Smooth muscle cell (in vitro differentiated cells): ENCODE results near the gene CDK5RAP2. TPM values are rescaled to one million over a fixed set of nuclear protein-coding genes. Genes with fewer than 3 reads are reported as not detected.

Experiments used
- DNase-seq: peaks from one replicate; lab custom pipeline; 2025; ENCODE audit not compliant: unreplicated experiment; lab: John Stamatoyannopoulos, UW
- H2AFZ ChIP-seq: fragments of 200-600 bp; sonication (generic); 2 replicates; pipeline ENCODE4 v1.6.0; 2016; ENCODE audit warnings: antibody characterized with exemption, low read depth, mild to moderate bottlenecking
- H3F3A ChIP-seq: fragments of 200-600 bp; sonication (generic); 2 replicates; pipeline ENCODE4 v1.6.0; 2017; ENCODE audit warnings: antibody characterized with exemption, low read depth
- H3K27ac ChIP-seq: fragments of 200-600 bp; sonication (generic); 2 replicates; pipeline ENCODE4 v1.5.1; 2016; ENCODE audit warnings: low read depth, mild to moderate bottlenecking
- H3K27me3 ChIP-seq: fragments of 200-600 bp; sonication (generic); 2 replicates; pipeline ENCODE4 v1.6.1; 2016; ENCODE audit warnings: low read depth, mild to moderate bottlenecking
- H3K36me3 ChIP-seq: fragments of 200-600 bp; sonication (generic); 2 replicates; pipeline ENCODE4 v1.5.1; 2016; ENCODE audit warnings: low read depth
- H3K4me1 ChIP-seq: fragments of 200-600 bp; sonication (generic); 2 replicates; pipeline ENCODE4 v1.5.1; 2016; ENCODE audit warnings: low read depth
- H3K4me2 ChIP-seq: fragments of 200-600 bp; sonication (generic); 2 replicates; pipeline ENCODE4 v1.6.0; 2016; ENCODE audit warnings: mild to moderate bottlenecking
- H3K4me3 ChIP-seq: fragments of 200-600 bp; sonication (generic); 2 replicates; pipeline ENCODE4 v1.5.1; 2016; ENCODE audit warnings: mild to moderate bottlenecking
- H3K79me2 ChIP-seq: fragments of 200-600 bp; sonication (generic); 2 replicates; pipeline ENCODE4 v1.6.0; 2016; ENCODE audit warnings: low read depth, mild to moderate bottlenecking
- H3K9ac ChIP-seq: fragments of 200-600 bp; sonication (generic); 2 replicates; pipeline ENCODE4 v1.6.0; 2016; ENCODE audit warnings: low read depth
- H3K9me3 ChIP-seq: fragments of 200-600 bp; sonication (generic); replicated peaks from 2 replicates; pipeline ENCODE4 v1.5.1; 2016; ENCODE audit warnings: low read depth
- H4K20me1 ChIP-seq: fragments of 200-600 bp; sonication (generic); 2 replicates; pipeline ENCODE4 v1.6.0; 2016; ENCODE audit warnings: low read depth
- WGBS: methylation state at CpG from one replicate; pipeline ENCODE4 v1.1.7; 2016; ENCODE audit warnings: low lambda C conversion rate; 5-methylcytosine and 5-hydroxymethylcytosine counted together
- polyA plus RNA-seq: library from polyadenylated mRNA; unstranded; fragments of >200 nt; fragmentation: Nextera tagmentation; extraction: Ambion mirVana; gene quantifications from 2 replicates; pipeline ENCODE4 v1.2.1, GENCODE V29; 2016
- total RNA-seq: library from RNA; depleted of rRNA; stranded (reverse); fragments of >200 nt; gene quantifications from 2 replicates; pipeline ENCODE4 v1.2.3, GENCODE V29; 2014
- TF ChIP-seq, protein P1 (sequence below): fragments of 200-600 bp; sonication (generic); IDR thresholded peaks from 2 replicates; pipeline ENCODE4 v1.5.1; 2017; ENCODE audit warnings: borderline replicate concordance, mild to moderate bottlenecking, antibody characterized with exemption; ENCODE audit not compliant: insufficient read depth, poor library complexity, severe bottlenecking

The CDK5RAP2 gene
- total and polyA plus RNA-seq, 2 experiments from 2014 or later: 33.7 to 38.3 TPM

DNA sequence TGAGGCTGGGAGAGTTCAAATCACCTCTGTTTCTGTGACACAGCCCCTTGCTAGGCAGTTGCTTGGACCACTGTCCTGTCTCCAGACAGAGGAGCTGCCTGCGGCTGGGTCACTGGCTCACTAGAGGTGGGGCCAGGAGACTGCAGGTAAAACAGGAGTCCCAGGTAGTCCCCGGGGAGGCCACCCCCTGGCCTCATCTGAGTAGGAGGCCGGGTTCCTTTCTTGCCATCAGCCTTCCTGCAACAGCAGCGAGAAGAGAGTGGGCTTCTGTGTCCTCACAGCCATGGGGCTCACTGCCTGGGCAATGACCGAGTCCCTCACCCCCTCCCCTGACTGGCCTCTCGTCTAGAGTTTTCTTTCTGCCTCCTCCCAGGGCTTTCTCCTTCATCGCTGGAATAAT is 197.5 kb downstream of the CDK5RAP2 start:
- H4K20me1 ChIP-seq: no peaks in the 10 kb centered on the region
- H3K9ac ChIP-seq: no peak overlapping the region
- no peak overlapping the region for H3K4me2 ChIP-seq
- no peak overlapping the region for H3K27ac ChIP-seq
- 96% methylated on average over 7 of the region's 7 CpGs for WGBS
- TF ChIP-seq, protein P1, sequence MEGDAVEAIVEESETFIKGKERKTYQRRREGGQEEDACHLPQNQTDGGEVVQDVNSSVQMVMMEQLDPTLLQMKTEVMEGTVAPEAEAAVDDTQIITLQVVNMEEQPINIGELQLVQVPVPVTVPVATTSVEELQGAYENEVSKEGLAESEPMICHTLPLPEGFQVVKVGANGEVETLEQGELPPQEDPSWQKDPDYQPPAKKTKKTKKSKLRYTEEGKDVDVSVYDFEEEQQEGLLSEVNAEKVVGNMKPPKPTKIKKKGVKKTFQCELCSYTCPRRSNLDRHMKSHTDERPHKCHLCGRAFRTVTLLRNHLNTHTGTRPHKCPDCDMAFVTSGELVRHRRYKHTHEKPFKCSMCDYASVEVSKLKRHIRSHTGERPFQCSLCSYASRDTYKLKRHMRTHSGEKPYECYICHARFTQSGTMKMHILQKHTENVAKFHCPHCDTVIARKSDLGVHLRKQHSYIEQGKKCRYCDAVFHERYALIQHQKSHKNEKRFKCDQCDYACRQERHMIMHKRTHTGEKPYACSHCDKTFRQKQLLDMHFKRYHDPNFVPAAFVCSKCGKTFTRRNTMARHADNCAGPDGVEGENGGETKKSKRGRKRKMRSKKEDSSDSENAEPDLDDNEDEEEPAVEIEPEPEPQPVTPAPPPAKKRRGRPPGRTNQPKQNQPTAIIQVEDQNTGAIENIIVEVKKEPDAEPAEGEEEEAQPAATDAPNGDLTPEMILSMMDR: no peak
- H2AFZ ChIP-seq: no peak overlapping the region
- H3K4me1 ChIP-seq: no peaks in the 10 kb centered on the region
- no peaks in the 10 kb centered on the region for H3K27me3 ChIP-seq
- no peaks in the 10 kb centered on the region for H3K79me2 ChIP-seq
- H3K9me3 ChIP-seq: no peaks in the 10 kb centered on the region
- H3K36me3 ChIP-seq: no peaks in the 10 kb centered on the region
- no peak overlapping the region for H3K4me3 ChIP-seq
- no peak for DNase-seq
- H3F3A ChIP-seq: no peaks in the 10 kb centered on the region

GRCh38 chr9:120381839-120382238 is 198.1 kb downstream of the CDK5RAP2 start:
- no peaks in the 10 kb centered on the region for H3K4me1 ChIP-seq
- DNase-seq: no peak
- no peak overlapping the region for H3K27ac ChIP-seq
- no peaks in the 10 kb centered on the region for H3K36me3 ChIP-seq
- H2AFZ ChIP-seq: no peak overlapping the region
- no peaks in the 10 kb centered on the region for H3K79me2 ChIP-seq
- TF ChIP-seq, protein P1: no peak
- H3K27me3 ChIP-seq: no peaks in the 10 kb centered on the region
- no peak overlapping the region for H3K9ac ChIP-seq
- H3K9me3 ChIP-seq: no peaks in the 10 kb centered on the region
- no peak overlapping the region for H3K4me3 ChIP-seq
- H3K4me2 ChIP-seq: no peak overlapping the region
- no peaks in the 10 kb centered on the region for H3F3A ChIP-seq
- 98% methylated on average over 10 of the region's 10 CpGs for WGBS
- no peaks in the 10 kb centered on the region for H4K20me1 ChIP-seq

DNA sequence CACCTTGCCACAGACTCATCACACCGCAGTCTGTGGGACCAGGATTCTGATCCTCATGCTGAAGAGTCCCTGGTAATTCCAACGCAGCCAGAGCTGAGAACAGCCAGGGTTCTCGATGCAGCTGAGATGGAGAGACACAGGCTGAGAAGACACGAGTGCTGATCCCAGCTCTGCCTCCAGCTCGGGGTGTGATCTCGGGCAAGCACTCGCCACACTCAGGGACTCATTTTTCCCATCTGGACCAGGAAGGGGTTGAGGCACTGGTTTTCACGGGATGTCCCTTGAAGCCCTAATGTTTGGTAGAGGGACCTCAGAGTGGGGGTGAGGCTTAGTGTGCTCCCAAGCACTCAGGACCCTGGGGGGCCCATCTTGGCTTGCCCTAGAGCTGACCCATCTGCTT is 200.4 kb downstream of the CDK5RAP2 start:
- no peaks in the 10 kb centered on the region for H3K4me1 ChIP-seq
- no peaks in the 10 kb centered on the region for H3K36me3 ChIP-seq
- no peaks in the 10 kb centered on the region for H3K9me3 ChIP-seq
- 98% methylated on average over 8 of the region's 8 CpGs for WGBS
- TF ChIP-seq, protein P1: no peak
- no peaks in the 10 kb centered on the region for H3K27me3 ChIP-seq
- no peaks in the 10 kb centered on the region for H3F3A ChIP-seq
- H3K27ac ChIP-seq: no peak overlapping the region
- no peaks in the 10 kb centered on the region for H3K79me2 ChIP-seq
- no peak for DNase-seq
- H3K4me2 ChIP-seq: no peak overlapping the region
- H3K4me3 ChIP-seq: no peak overlapping the region
- H4K20me1 ChIP-seq: no peaks in the 10 kb centered on the region
- no peak overlapping the region for H3K9ac ChIP-seq
- H2AFZ ChIP-seq: no peak overlapping the region

DNA sequence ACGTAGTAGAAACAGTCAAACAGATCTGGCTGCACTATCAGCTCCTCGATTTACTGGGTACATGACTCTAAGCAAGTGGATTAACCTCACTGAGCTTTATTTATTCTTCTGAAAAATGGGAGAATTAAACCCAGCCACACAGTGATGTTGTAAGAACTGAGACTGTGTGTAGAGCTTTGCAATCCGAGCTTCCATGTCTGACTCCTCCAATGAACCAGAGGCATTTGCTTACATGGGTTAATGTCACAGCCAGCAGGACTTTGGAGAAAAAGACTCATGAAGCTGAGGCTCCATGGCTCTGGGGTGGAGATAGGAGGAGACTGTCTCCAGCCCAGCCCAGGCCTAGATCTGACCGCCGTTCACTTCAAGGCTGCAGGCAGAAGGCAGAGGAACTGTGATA is 201.3 kb downstream of the CDK5RAP2 start:
- Histone ChIP-seq H3K9ac (no peak overlapping the region), H3K79me2 (no peaks in the 10 kb centered on the region), H3F3A (no peaks in the 10 kb centered on the region), H3K4me1 (no peaks in the 10 kb centered on the region), H3K9me3 (no peaks in the 10 kb centered on the region), H3K4me2 (no peak overlapping the region), H3K36me3 (no peaks in the 10 kb centered on the region), H2AFZ (no peak overlapping the region), H3K27me3 (no peaks in the 10 kb centered on the region), H4K20me1 (no peaks in the 10 kb centered on the region), H3K27ac (peak overlapping the region; percentile 24), H3K4me3 (no peak overlapping the region)
- TF ChIP-seq, protein P1: no peak
- no peak for DNase-seq
- WGBS: 42% methylated on average over 5 of the region's 5 CpGs
